K562 (cell line): ENCODE data around the gene LMAN1L.

Experiments used
- CBX2 ChIP-seq: fragments of 200-600 bp; sonication (generic); IDR thresholded peaks from one replicate; pipeline ENCODE4 v1.6.1; 2012; ENCODE audit warnings: mild to moderate bottlenecking, low read length, inconsistent platforms; ENCODE audit not compliant: insufficient read depth, poor library complexity, severe bottlenecking
- EGR1 ChIP-seq: fragments of 450-650 bp; conservative IDR thresholded peaks from 2 replicates; pipeline ENCODE4 v1.6.1; 2017; ENCODE audit warnings: mild to moderate bottlenecking
- EP300 ChIP-seq: IDR thresholded peaks from 2 replicates; pipeline ENCODE4 v1.6.1; 2012; ENCODE audit warnings: low read length, improper control_type of control experiment
- EZH2 ChIP-seq: IDR thresholded peaks from 2 replicates; pipeline ENCODE4 v1.6.1; 2012; ENCODE audit warnings: low read depth, mild to moderate bottlenecking, inconsistent platforms, low read length, borderline replicate concordance
- FOS ChIP-seq: IDR thresholded peaks from 3 replicates; pipeline ENCODE4 v1.6.1; 2011; ENCODE audit not compliant: insufficient read length; ENCODE audit errors: extremely low read depth
- FOXJ2 ChIP-seq: fragments of 200-800 bp; sonication (Bioruptor generic); IDR thresholded peaks from 2 replicates; pipeline ENCODE4 v1.6.1; 2016; ENCODE audit warnings: missing genetic modification characterization, missing compliant biosample characterization
- FOXM1 ChIP-seq, 2 experiments: fragments of 450-650 bp in 1 of 2; sonication (generic) in 1 of 2; formaldehyde crosslinking in 1 of 2; IDR thresholded peaks; 2 replicates each; pipeline versions ENCODE4 v1.6.1 to v1.9.0; 2017 to 2022; ENCODE audit warnings: low read depth in 2 of 2, mild to moderate bottlenecking in 2 of 2, missing genetic modification reagents in 1 of 2, moderate library complexity in 1 of 2
- HCFC1 ChIP-seq: IDR thresholded peaks from 2 replicates; pipeline ENCODE4 v1.6.1; 2012; ENCODE audit warnings: low read depth, low read length, improper control_type of control experiment
- MCM2 ChIP-seq: fragments of 450-650 bp; IDR thresholded peaks from 2 replicates; pipeline ENCODE4 v1.6.1; 2017; ENCODE audit warnings: low read depth, mild to moderate bottlenecking
- MTA2 ChIP-seq: fragments of 450-650 bp; IDR thresholded peaks from 2 replicates; pipeline ENCODE4 v1.6.1; 2016; ENCODE audit warnings: low read depth
- RFX7 ChIP-seq: fragments of 250-450 bp; sonication (Bioruptor Pico); IDR thresholded peaks from 2 replicates; pipeline ENCODE4 v1.5.1; 2021; ENCODE audit warnings: mild to moderate bottlenecking
- SIN3A ChIP-seq, 2 experiments: fragments of 150-350 bp in 1 of 2; IDR thresholded peaks; 2 replicates each; pipeline ENCODE4 v1.6.1; 2011 to 2016; ENCODE audit warnings: borderline replicate concordance in 2 of 2, low read depth in 2 of 2, low read length in 2 of 2, mild to moderate bottlenecking in 2 of 2, moderate library complexity in 2 of 2; ENCODE audit not compliant: control insufficient read depth in 1 of 2
- THRAP3 ChIP-seq: fragments of 450-650 bp; IDR thresholded peaks from 2 replicates; pipeline ENCODE4 v1.6.1; 2016; ENCODE audit warnings: mild to moderate bottlenecking, inconsistent platforms, borderline replicate concordance
- TF ChIP-seq, protein P1 (sequence below), 2 experiments: fragments of 200-800 bp in 1 of 2; sonication (Bioruptor generic) in 1 of 2; sonication (generic) in 1 of 2; formaldehyde crosslinking in 1 of 2; IDR thresholded peaks in 1 of 2; conservative IDR thresholded peaks in 1 of 2; 2 replicates each; pipeline versions ENCODE4 v1.5.0 to v1.6.1; 2016 to 2020; ENCODE audit warnings: missing compliant biosample characterization in 1 of 2, missing genetic modification characterization in 1 of 2, missing genetic modification reagents in 1 of 2

DNA sequence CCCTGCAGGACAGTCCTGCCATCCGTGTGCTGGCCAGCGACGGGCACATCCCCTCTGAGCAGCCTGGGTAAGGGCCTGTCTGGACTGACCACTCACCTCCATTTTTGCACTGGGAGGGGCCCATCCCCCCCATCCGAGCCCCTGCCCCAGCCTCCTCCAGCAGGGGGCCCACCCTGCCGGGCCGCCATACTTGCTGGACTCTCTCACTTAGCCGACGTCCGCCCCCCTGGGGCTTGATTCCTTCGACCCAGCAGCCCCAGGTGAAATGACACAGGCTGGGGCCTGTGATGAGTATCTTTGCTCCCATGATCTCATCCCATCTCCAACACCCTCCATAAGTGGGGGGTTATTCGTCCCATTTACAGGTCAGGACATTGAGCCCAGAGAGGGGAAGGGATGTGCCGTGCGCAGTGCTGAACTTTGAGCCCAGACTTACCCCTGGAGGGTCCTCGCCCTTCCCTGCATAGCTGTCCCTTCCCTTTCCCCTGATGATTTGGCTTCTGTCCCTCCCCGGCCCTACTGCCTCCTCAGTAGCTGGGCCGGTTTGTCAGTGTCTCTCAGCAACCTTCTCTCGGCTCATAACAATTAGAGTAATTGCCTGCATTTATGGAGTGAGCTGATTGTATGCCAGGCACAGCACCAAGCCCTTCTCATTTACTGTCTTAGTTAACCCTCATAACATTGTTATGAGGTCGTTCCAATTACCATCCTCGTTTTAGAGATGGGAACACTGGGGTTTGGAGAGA lies 4.2 kb downstream of the LMAN1L start:
- TF ChIP-seq FOXJ2 (tag) (no peak), HCFC1 (no peak), MCM2 (no peak), THRAP3 (no peak), FOS (no peak), CBX2 (no peak), MTA2 (no peak), EZH2 (no peak), EGR1 (no peak), FOXM1 (IDR thresholded peaks at IDR 0.05; ENCODE audit: low read depth) (no peak), FOXM1 (CRISPR knock-in tag; IDR thresholded peaks at IDR 0.05; ENCODE audit: low read depth) (no peak), RFX7 (CRISPR knock-in tag) (no peak), EP300 (no peak), SIN3A (IDR thresholded peaks at IDR 0.05; ENCODE audit: borderline replicate concordance in 2 of 2, control insufficient read depth in 1 of 2, low read depth in 2 of 2, low read length in 2 of 2) (no peak)
- TF ChIP-seq, protein P1, sequence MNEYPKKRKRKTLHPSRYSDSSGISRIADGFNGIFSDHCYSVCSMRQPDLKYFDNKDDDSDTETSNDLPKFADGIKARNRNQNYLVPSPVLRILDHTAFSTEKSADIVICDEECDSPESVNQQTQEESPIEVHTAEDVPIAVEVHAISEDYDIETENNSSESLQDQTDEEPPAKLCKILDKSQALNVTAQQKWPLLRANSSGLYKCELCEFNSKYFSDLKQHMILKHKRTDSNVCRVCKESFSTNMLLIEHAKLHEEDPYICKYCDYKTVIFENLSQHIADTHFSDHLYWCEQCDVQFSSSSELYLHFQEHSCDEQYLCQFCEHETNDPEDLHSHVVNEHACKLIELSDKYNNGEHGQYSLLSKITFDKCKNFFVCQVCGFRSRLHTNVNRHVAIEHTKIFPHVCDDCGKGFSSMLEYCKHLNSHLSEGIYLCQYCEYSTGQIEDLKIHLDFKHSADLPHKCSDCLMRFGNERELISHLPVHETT (CRISPR knock-in tag; conservative IDR thresholded peaks at IDR 0.05 in 1 of 2, IDR thresholded peaks at IDR 0.05 in 1 of 2) = no peak
